ENCODE results near the gene TRHDE.
A peak's percentile ranks its signal among the peaks of the same experiment; 100 is the strongest.

Gene TRHDE

GRCh38 chr12:72281126-72281525, 9.0 kb downstream of the TRHDE start:
- no peak overlapping the region for H3K9ac ChIP-seq (ENCODE audit: low read length)
- no peaks in the 10 kb centered on the region for H3F3A ChIP-seq (ENCODE audit: insufficient read depth, low read length)
- H4K20me1 ChIP-seq (ENCODE audit: insufficient read depth, low read length) = no peaks in the 10 kb centered on the region
- no peaks in the 10 kb centered on the region for H3K36me3 ChIP-seq (ENCODE audit: insufficient read depth, low read length)
- no peaks in the 10 kb centered on the region for H3K27me3 ChIP-seq (ENCODE audit: insufficient read depth, low read length)
- no peak overlapping the region for H2AFZ ChIP-seq (ENCODE audit: low read length)
- H3K79me2 ChIP-seq (ENCODE audit: insufficient read depth, low read length) = no peaks in the 10 kb centered on the region
- H3K4me2 ChIP-seq (ENCODE audit: low read length) = no peak overlapping the region
- H3K9me2 ChIP-seq (ENCODE audit: low read depth, low read length) = no peaks in the 10 kb centered on the region
- TF ChIP-seq EZH2 (IDR thresholded peaks at IDR 0.05; ENCODE audit: borderline replicate concordance, low read length) = no peak
- TF ChIP-seq, protein P1, sequence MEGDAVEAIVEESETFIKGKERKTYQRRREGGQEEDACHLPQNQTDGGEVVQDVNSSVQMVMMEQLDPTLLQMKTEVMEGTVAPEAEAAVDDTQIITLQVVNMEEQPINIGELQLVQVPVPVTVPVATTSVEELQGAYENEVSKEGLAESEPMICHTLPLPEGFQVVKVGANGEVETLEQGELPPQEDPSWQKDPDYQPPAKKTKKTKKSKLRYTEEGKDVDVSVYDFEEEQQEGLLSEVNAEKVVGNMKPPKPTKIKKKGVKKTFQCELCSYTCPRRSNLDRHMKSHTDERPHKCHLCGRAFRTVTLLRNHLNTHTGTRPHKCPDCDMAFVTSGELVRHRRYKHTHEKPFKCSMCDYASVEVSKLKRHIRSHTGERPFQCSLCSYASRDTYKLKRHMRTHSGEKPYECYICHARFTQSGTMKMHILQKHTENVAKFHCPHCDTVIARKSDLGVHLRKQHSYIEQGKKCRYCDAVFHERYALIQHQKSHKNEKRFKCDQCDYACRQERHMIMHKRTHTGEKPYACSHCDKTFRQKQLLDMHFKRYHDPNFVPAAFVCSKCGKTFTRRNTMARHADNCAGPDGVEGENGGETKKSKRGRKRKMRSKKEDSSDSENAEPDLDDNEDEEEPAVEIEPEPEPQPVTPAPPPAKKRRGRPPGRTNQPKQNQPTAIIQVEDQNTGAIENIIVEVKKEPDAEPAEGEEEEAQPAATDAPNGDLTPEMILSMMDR (IDR thresholded peaks at IDR 0.05; ENCODE audit: low read length) = no peak
- no peak overlapping the region for H3K27ac ChIP-seq (ENCODE audit: low read depth, low read length, poor library complexity, severe bottlenecking)
- no peaks in the 10 kb centered on the region for H3K4me1 ChIP-seq (ENCODE audit: insufficient read depth, low read length, severe bottlenecking)
- H3K4me3 ChIP-seq (ENCODE audit: low read depth, low read length, poor library complexity, severe bottlenecking) = no peak overlapping the region
- H3K9me3 ChIP-seq (ENCODE audit: low read length) = no peaks in the 10 kb centered on the region

DNA sequence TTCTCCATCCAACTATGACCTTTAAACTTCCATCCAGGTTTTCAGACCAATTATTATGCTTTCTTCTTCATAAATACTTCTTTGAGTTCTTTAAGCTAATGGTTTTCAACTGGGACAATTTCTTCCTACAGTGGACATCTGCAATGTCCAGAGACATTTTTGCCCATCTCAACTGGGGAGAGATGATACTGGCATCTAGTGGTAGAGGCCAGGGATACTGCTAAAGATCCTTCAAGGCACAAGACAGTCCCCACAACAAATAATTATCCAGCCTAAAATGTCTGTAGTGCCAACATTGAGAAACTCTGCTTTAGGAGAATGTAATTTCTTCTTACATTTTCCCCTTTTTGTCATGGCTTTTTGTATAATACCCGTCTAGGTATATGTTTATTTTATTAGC, 10.6 kb downstream of the TRHDE start:
- H3K4me2 ChIP-seq (ENCODE audit: low read length) = no peak overlapping the region
- no peaks in the 10 kb centered on the region for H3K36me3 ChIP-seq (ENCODE audit: insufficient read depth, low read length)
- no peaks in the 10 kb centered on the region for H3K9me3 ChIP-seq (ENCODE audit: low read length)
- H2AFZ ChIP-seq (ENCODE audit: low read length) = no peak overlapping the region
- no peaks in the 10 kb centered on the region for H4K20me1 ChIP-seq (ENCODE audit: insufficient read depth, low read length)
- H3K27ac ChIP-seq (ENCODE audit: low read depth, low read length, poor library complexity, severe bottlenecking) = no peak overlapping the region
- TF ChIP-seq, protein P1 (IDR thresholded peaks at IDR 0.05; ENCODE audit: low read length) = peak; percentile 26; the same call in 1 of the 2 replicates
- no peak for TF ChIP-seq EZH2 (IDR thresholded peaks at IDR 0.05; ENCODE audit: borderline replicate concordance, low read length)
- H3K9ac ChIP-seq (ENCODE audit: low read length) = no peak overlapping the region
- H3K9me2 ChIP-seq (ENCODE audit: low read depth, low read length) = no peaks in the 10 kb centered on the region
- no peaks in the 10 kb centered on the region for H3K27me3 ChIP-seq (ENCODE audit: insufficient read depth, low read length)
- H3K79me2 ChIP-seq (ENCODE audit: insufficient read depth, low read length) = no peaks in the 10 kb centered on the region
- H3F3A ChIP-seq (ENCODE audit: insufficient read depth, low read length) = no peaks in the 10 kb centered on the region
- H3K4me1 ChIP-seq (ENCODE audit: insufficient read depth, low read length, severe bottlenecking) = no peaks in the 10 kb centered on the region
- H3K4me3 ChIP-seq (ENCODE audit: low read depth, low read length, poor library complexity, severe bottlenecking) = no peak overlapping the region

DNA sequence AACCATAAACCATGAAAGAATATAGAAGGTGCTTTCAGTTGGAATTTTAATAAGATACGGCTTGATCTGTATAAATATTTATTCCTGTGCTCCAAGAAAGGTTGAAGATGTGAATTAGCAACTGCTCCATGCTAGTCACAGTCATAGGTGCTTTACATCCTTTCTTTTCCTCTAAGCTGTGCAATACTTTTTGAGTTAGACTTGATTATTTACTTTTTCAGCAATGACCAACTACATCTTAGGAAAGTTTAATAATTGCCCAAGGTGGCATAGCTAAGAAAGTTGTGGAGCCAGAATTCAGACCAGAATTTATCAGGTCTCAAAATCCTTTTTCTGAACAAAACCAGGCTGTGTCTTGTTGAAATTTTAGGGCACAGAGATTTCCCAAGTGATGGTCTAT, 13.7 kb downstream of the TRHDE start:
- H4K20me1 ChIP-seq (ENCODE audit: insufficient read depth, low read length) = no peaks in the 10 kb centered on the region
- H3K4me3 ChIP-seq (ENCODE audit: low read depth, low read length, poor library complexity, severe bottlenecking) = no peak overlapping the region
- H3K9ac ChIP-seq (ENCODE audit: low read length) = no peak overlapping the region
- no peak overlapping the region for H2AFZ ChIP-seq (ENCODE audit: low read length)
- no peaks in the 10 kb centered on the region for H3K36me3 ChIP-seq (ENCODE audit: insufficient read depth, low read length)
- H3F3A ChIP-seq (ENCODE audit: insufficient read depth, low read length) = no peaks in the 10 kb centered on the region; the same call in 1 of the 2 replicates
- H3K9me2 ChIP-seq (ENCODE audit: low read depth, low read length) = no peaks in the 10 kb centered on the region
- no peak overlapping the region for H3K27ac ChIP-seq (ENCODE audit: low read depth, low read length, poor library complexity, severe bottlenecking)
- H3K27me3 ChIP-seq (ENCODE audit: insufficient read depth, low read length) = no peaks in the 10 kb centered on the region
- no peaks in the 10 kb centered on the region for H3K79me2 ChIP-seq (ENCODE audit: insufficient read depth, low read length)
- TF ChIP-seq, protein P1 (IDR thresholded peaks at IDR 0.05; ENCODE audit: low read length) = no peak
- TF ChIP-seq EZH2 (IDR thresholded peaks at IDR 0.05; ENCODE audit: borderline replicate concordance, low read length) = no peak
- H3K9me3 ChIP-seq (ENCODE audit: low read length) = no peaks in the 10 kb centered on the region
- no peaks in the 10 kb centered on the region for H3K4me1 ChIP-seq (ENCODE audit: insufficient read depth, low read length, severe bottlenecking)
- no peak overlapping the region for H3K4me2 ChIP-seq (ENCODE audit: low read length)

Measured in OCI-LY1 (cell line).